K562 (cell line): Measurements from ENCODE around the gene INSL3. TPM values are rescaled to one million over a fixed set of nuclear protein-coding genes. Genes with fewer than 3 reads are reported as not detected.
A peak's percentile ranks its signal among the peaks of the same experiment; 100 is the strongest.

Experiments
- ATAC-seq: fragments of 200-7000 bp; cut with Tn5 transposase; 3 replicates; pipeline ENCODE4 v1.9.1; 2020; ENCODE audit warnings: moderate library complexity
- BruUV-seq: library from RNA; stranded (reverse); fragments of 400-500 nt; replicated peaks from 2 replicates; lab custom pipeline; 2021; lab: Mats Ljungman, UMichigan
- CTCF ChIA-PET: fragments of 300-600 bp; formaldehyde crosslinking; extraction: SDS; loops from one replicate; lab custom pipeline; 2021; ENCODE audit warnings: low intra/inter-chr PET ratio; lab: Yijun Ruan, JAX
- POLR2A ChIA-PET: fragments of 300-600, 350-650 bp; sonication (Branson Sonifier 250); formaldehyde crosslinking; extraction: SDS; loops from one replicate; lab custom pipeline; 2021; ENCODE audit warnings: antibody characterized with exemption, inconsistent platforms; lab: Yijun Ruan, JAX
- DNase-seq, 4 experiments: peaks; one replicate each; pipeline versions ENCODE4 v3.0.0 to v3.0.0-alpha.2; 2011 to 2018; ENCODE audit warnings: low spot score in 3 of 4, mixed read lengths in 3 of 4; ENCODE audit errors: extremely low read depth in 1 of 4
- FAIRE-seq: peaks from 2 replicates; lab custom pipeline; 2011; peaks lifted over from hg19 to GRCh38; lab: Jason Lieb, UNC
- H2AFZ ChIP-seq: 2 replicates; pipeline ENCODE4 v1.6.0; 2011; ENCODE audit warnings: low read depth, low read length, control low read depth, inconsistent platforms
- H3K27ac ChIP-seq: fragments of 200-600 bp; 3 replicates; pipeline ENCODE4 v1.8.0; 2011; ENCODE audit warnings: low read depth, mild to moderate bottlenecking, control low read depth, inconsistent platforms, low read length, moderate library complexity, mixed read lengths; ENCODE audit errors: extremely low read depth
- H3K27me3 ChIP-seq, 2 experiments: fragments of 300-600 bp in 1 of 2; 2 replicates in 1 of 2; 3 replicates in 1 of 2; pipeline versions ENCODE4 v1.6.0 to v1.8.0; 2011; ENCODE audit warnings: inconsistent platforms in 2 of 2, low read length in 2 of 2, mild to moderate bottlenecking in 1 of 2, mixed read lengths in 1 of 2, moderate library complexity in 1 of 2; ENCODE audit not compliant: control insufficient read depth in 2 of 2, insufficient read depth in 2 of 2
- H3K36me3 ChIP-seq: fragments of 300-600 bp; 3 replicates; pipeline ENCODE4 v1.8.0; 2011; ENCODE audit warnings: mild to moderate bottlenecking, low read length, inconsistent platforms; ENCODE audit not compliant: control insufficient read depth, insufficient read depth
- H3K4me1 ChIP-seq, 2 experiments: fragments of 200-600 bp in 1 of 2; replicated peaks in 1 of 2; 2 replicates in 1 of 2; 3 replicates in 1 of 2; pipeline versions ENCODE4 v1.5.1 to v1.8.0; 2011; ENCODE audit warnings: inconsistent platforms in 2 of 2, low read length in 2 of 2, mild to moderate bottlenecking in 1 of 2, mixed read lengths in 1 of 2, moderate library complexity in 1 of 2; ENCODE audit not compliant: control insufficient read depth in 2 of 2, insufficient read depth in 2 of 2
- H3K4me2 ChIP-seq: 2 replicates; pipeline ENCODE4 v1.6.1; 2011; ENCODE audit warnings: low read length, control low read depth, inconsistent platforms, mixed read lengths; ENCODE audit not compliant: insufficient read depth
- H3K4me3 ChIP-seq: fragments of 200-600 bp; sonication (generic), shearing (Covaris generic); 2 replicates; pipeline ENCODE4 v1.5.1; 2016; ENCODE audit warnings: control low read depth, inconsistent platforms
- H3K79me2 ChIP-seq: fragments of 200-600 bp; 3 replicates; pipeline ENCODE4 v1.8.0; 2011; ENCODE audit warnings: low read length, inconsistent platforms; ENCODE audit not compliant: control insufficient read depth, insufficient read depth
- H3K9ac ChIP-seq, 2 experiments: 2 replicates each; pipeline versions ENCODE4 v1.6.0 to v1.6.1; 2011; ENCODE audit warnings: low read depth in 2 of 2, low read length in 2 of 2, control low read depth in 1 of 2, inconsistent platforms in 1 of 2, mild to moderate bottlenecking in 1 of 2, mixed read lengths in 1 of 2; ENCODE audit not compliant: insufficient read depth in 1 of 2
- H3K9me1 ChIP-seq: one replicate; pipeline ENCODE4 v1.6.0; 2011; ENCODE audit warnings: inconsistent platforms, mild to moderate bottlenecking, low read length, moderate library complexity; ENCODE audit not compliant: control insufficient read depth, insufficient read depth
- H3K9me3 ChIP-seq: replicated peaks from 2 replicates; pipeline ENCODE4 v1.5.1; 2011; ENCODE audit warnings: low read depth, low read length, inconsistent platforms; ENCODE audit not compliant: control insufficient read depth, insufficient read depth
- H4K20me1 ChIP-seq: replicated peaks from 2 replicates; pipeline ENCODE4 v1.6.1; 2011; ENCODE audit warnings: low read length, inconsistent platforms, mixed read lengths; ENCODE audit not compliant: control insufficient read depth, insufficient read depth
- ELK1 ChIP-seq: sonication (generic); formaldehyde crosslinking; IDR thresholded peaks from 2 replicates; pipeline ENCODE4 v1.8.1; 2022; ENCODE audit warnings: missing genetic modification reagents
- GATAD2A ChIP-seq: fragments of 450-650 bp; IDR thresholded peaks from 2 replicates; pipeline ENCODE4 v1.6.1; 2017
- NFIC ChIP-seq: fragments of 450-650 bp; IDR thresholded peaks from 2 replicates; pipeline ENCODE4 v1.6.1; 2017; ENCODE audit warnings: mild to moderate bottlenecking, inconsistent platforms
- POLR2G ChIP-seq: fragments of 200-400 bp; formaldehyde crosslinking; IDR thresholded peaks from 2 replicates; pipeline ENCODE4 v1.6.1; 2017; ENCODE audit warnings: low read depth, mild to moderate bottlenecking, antibody characterized with exemption, low read length, moderate library complexity
- RBM25 ChIP-seq: fragments of 200-400 bp; formaldehyde crosslinking; IDR thresholded peaks from 2 replicates; pipeline ENCODE4 v1.6.1; 2018; ENCODE audit warnings: low read length, low read depth, moderate library complexity; ENCODE audit not compliant: severe bottlenecking
- SUPT5H ChIP-seq: fragments of 450-650 bp; IDR thresholded peaks from 2 replicates; pipeline ENCODE4 v1.6.1; 2016
- ZC3H11A ChIP-seq: IDR thresholded peaks from 2 replicates; pipeline ENCODE4 v1.6.1; 2012; ENCODE audit warnings: low read depth, low read length, improper control_type of control experiment
- ZNF121 ChIP-seq: sonication (generic); formaldehyde crosslinking; conservative IDR thresholded peaks from 2 replicates; pipeline ENCODE4 v1.8.0; 2022; ENCODE audit warnings: missing genetic modification reagents
- ZNF311 ChIP-seq: fragments of 250-450 bp; sonication (Bioruptor Pico); IDR thresholded peaks from 2 replicates; pipeline ENCODE4 v1.4.0; 2020; ENCODE audit warnings: mild to moderate bottlenecking, moderate library complexity
- ZNF384 ChIP-seq: IDR thresholded peaks from 2 replicates; pipeline ENCODE4 v1.6.1; 2012; ENCODE audit warnings: low read depth, low read length, improper control_type of control experiment
- ZNF696 ChIP-seq: fragments of 250-450 bp; sonication (Bioruptor Pico); conservative IDR thresholded peaks from 2 replicates; pipeline ENCODE4 v1.4.0; 2020; ENCODE audit warnings: mild to moderate bottlenecking, moderate library complexity
- ZNF76 ChIP-seq: fragments of 250-450 bp; sonication (Bioruptor Pico); IDR thresholded peaks from 2 replicates; pipeline ENCODE4 v1.4.0; 2020; ENCODE audit warnings: mild to moderate bottlenecking, moderate library complexity, borderline replicate concordance
- WGBS: fragments of 100-300 bp; shearing (Covaris generic); methylation state at CpG from one replicate; pipeline ENCODE4 v1.1.6; 2016; ENCODE audit warnings: low coverage, mixed read lengths; ENCODE audit not compliant: insufficient coverage; ENCODE audit errors: missing lambda C conversion rate; 5-methylcytosine and 5-hydroxymethylcytosine counted together
- in situ Hi-C: fragments of 300-500 bp; cut with MboI; formaldehyde crosslinking; loops from 4 replicates; pipeline ENCODE4 v1.15.0; 2018; ENCODE audit warnings: inconsistent platforms, mixed read lengths
- intact Hi-C: fragments of 100-400 bp; cut with micrococcal nuclease; formaldehyde crosslinking; loops from 2 replicates; pipeline ENCODE4 v1.14.2; 2022
- polyA plus RNA-seq, 8 experiments: library from polyadenylated mRNA; depleted of rRNA in 4 of 8; stranded (reverse) in 5 of 8; unstranded in 3 of 8; fragments of >200 nt; fragmentation: Nextera tagmentation in 2 of 8; fragmentation: Illumina TruSeq in 1 of 8; extraction: Ambion mirVana in 2 of 8; extraction: Trizol in 1 of 8; gene quantifications; 2 replicates each; pipeline versions ENCODE4 v1.2.1 to v1.2.3, GENCODE V29; 2011 to 2014; ENCODE audit warnings: inconsistent platforms in 1 of 8, missing spikeins in 1 of 8
- total RNA-seq, 7 experiments: library from RNA; depleted of rRNA in 6 of 7; stranded (reverse); fragments of >200 nt in 6 of 7; fragmentation: Illumina TruSeq in 2 of 7; extraction: Trizol in 2 of 7; gene quantifications; 2 replicates each; pipeline versions ENCODE4 v1.2.1 to v1.2.3, GENCODE V29; 2011 to 2021; ENCODE audit warnings: low replicate concordance in 1 of 7

The INSL3 gene
- total and polyA plus RNA-seq, 9 of the 15 experiments (the other 6 are each of a cell fraction or from before 2014, with no cell fraction given): not detected

GRCh38 chr19:17788632-17789031 lies 32.7 kb downstream of the INSL3 start:
- H3K4me2 ChIP-seq: no peak overlapping the region
- 100% methylated on average over 2 of the region's 2 CpGs for WGBS
- H3K4me1 ChIP-seq: peaks cover 6 to 10% of the 10 kb centered on the region in 2 experiments; a peak in 3 of 5 replicates
- TF ChIP-seq ZC3H11A: no peak
- TF ChIP-seq SUPT5H: 0 out of 2 replicates have a peak, but pooled peaks have one; percentile 31
- no peak overlapping the region for H3K27ac ChIP-seq
- intact Hi-C loops (no loop called here), in situ Hi-C loops (no loop called here)
- 0 out of 2 replicates have a peak, but pooled peaks cover 6% of the 10 kb centered on the region for H4K20me1 ChIP-seq
- no peaks in the 10 kb centered on the region for H3K9me1 ChIP-seq
- ChIA-PET POLR2A (interaction anchor here (0.6 to 1.6 kb wide), 3 partner anchors 14 to 144 kb away, joined by 3 to 6 read pairs (median 4); partner anchors contain the start of gene CCDC124), CTCF (no interaction called here)
- no peaks in the 10 kb centered on the region for H3K9me3 ChIP-seq
- H3K9ac ChIP-seq: no peak overlapping the region
- no TSS peak for BruUV-seq
- no peaks in the 10 kb centered on the region for H3K27me3 ChIP-seq
- no peak overlapping the region for H2AFZ ChIP-seq
- peaks cover 18% of the 10 kb centered on the region; the same call in 2 of the 3 replicates for H3K36me3 ChIP-seq
- H3K4me3 ChIP-seq: no peak overlapping the region
- FAIRE-seq (no peak), DNase-seq (no peak), ATAC-seq (no peak)
- H3K79me2 ChIP-seq: no peaks in the 10 kb centered on the region

- BruUV-seq: no TSS peak
- no peak overlapping the region for H3K27ac ChIP-seq
- ATAC-seq (no peak), DNase-seq (no peak), FAIRE-seq (no peak)
- POLR2A ChIA-PET: no interaction called here
- no peaks in the 10 kb centered on the region for H3K9me1 ChIP-seq
- WGBS: 92% methylated on average over 10 of the region's 14 CpGs
- no peak overlapping the region for H3K4me3 ChIP-seq
- no peak overlapping the region for H2AFZ ChIP-seq
- no peak overlapping the region for H3K9ac ChIP-seq
- 0 out of 2 replicates have a peak, but pooled peaks cover 7% of the 10 kb centered on the region for H4K20me1 ChIP-seq
- no peaks in the 10 kb centered on the region for H3K27me3 ChIP-seq
- H3K9me3 ChIP-seq: no peaks in the 10 kb centered on the region
- CTCF ChIA-PET: no interaction called here
- peaks cover 6 to 10% of the 10 kb centered on the region in 2 experiments; a peak in 3 of 5 replicates for H3K4me1 ChIP-seq
- intact Hi-C loops (no loop called here), in situ Hi-C loops (no loop called here)
- TF ChIP-seq RBM25: peak; percentile 50
- no peak for TF ChIP-seq ZNF696 (CRISPR knock-in tag)
- TF ChIP-seq ZNF76: no peak
- TF ChIP-seq ZNF311 (CRISPR knock-in tag): no peak
- TF ChIP-seq ZNF384: 0 out of 2 replicates have a peak, but pooled peaks have one; percentile 15
- peak; percentile 73 for TF ChIP-seq ZNF121 (CRISPR knock-in tag)
- peak; percentile 22; the same call in 1 of the 2 replicates for TF ChIP-seq NFIC
- TF ChIP-seq POLR2G: peak; percentile 52
- TF ChIP-seq GATAD2A: no peak
- TF ChIP-seq ELK1 (CRISPR knock-in tag): no peak
- TF ChIP-seq, all 486 proteins: peak for 5
- H3K36me3 ChIP-seq: peaks cover 27% of the 10 kb centered on the region; the same call in 2 of the 3 replicates
- H3K79me2 ChIP-seq: no peaks in the 10 kb centered on the region
- no peak overlapping the region for H3K4me2 ChIP-seq
Measured at GRCh38 chr19:17787274-17787913, 33.9 kb downstream of the INSL3 start.
